HL-60 (cell line): ENCODE data around the gene TXN.

Source experiments
- DNase-seq, 2 experiments: peaks; one replicate each; pipeline ENCODE4 v3.0.0-alpha.2; 2010 to 2020; ENCODE audit warnings: low read depth in 1 of 2, low spot score in 1 of 2
- H3K27ac ChIP-seq: fragments of 250-450 bp; sonication (Bioruptor Pico); replicated peaks from 2 replicates; pipeline ENCODE4 v1.5.1; 2020; ENCODE audit warnings: mild to moderate bottlenecking, moderate library complexity
- H3K27me3 ChIP-seq: fragments of 250-450 bp; sonication (Bioruptor Pico); 2 replicates; pipeline ENCODE4 v1.5.1; 2021; ENCODE audit warnings: mild to moderate bottlenecking, moderate library complexity; ENCODE audit not compliant: insufficient read depth, poor library complexity, severe bottlenecking
- H3K4me3 ChIP-seq: replicated peaks from 2 replicates; pipeline ENCODE4 v1.5.1; 2011; ENCODE audit warnings: mild to moderate bottlenecking, control low read depth, low read length; ENCODE audit not compliant: insufficient read depth
- CTCF ChIP-seq: IDR thresholded peaks from one replicate; pipeline ENCODE4 v1.5.1; 2011; ENCODE audit warnings: low read length, control low read depth, inconsistent platforms; ENCODE audit not compliant: insufficient read depth
- GABPA ChIP-seq: IDR thresholded peaks from 2 replicates; pipeline ENCODE4 v1.6.1; 2012; ENCODE audit warnings: low read depth
- POLR2AphosphoS5 ChIP-seq: IDR thresholded peaks from 2 replicates; pipeline ENCODE4 v1.6.1; 2012; ENCODE audit warnings: low read depth
- REST ChIP-seq: IDR thresholded peaks from 2 replicates; pipeline ENCODE4 v1.6.1; 2012; ENCODE audit warnings: low read depth; ENCODE audit not compliant: insufficient replicate concordance
- SPI1 ChIP-seq: IDR thresholded peaks from 2 replicates; pipeline ENCODE4 v1.6.1; 2012; ENCODE audit warnings: low read depth, mild to moderate bottlenecking, borderline replicate concordance

TXN gene

GRCh38 chr9:110241858-110242321, 14.4 kb downstream of the TXN start:
- H3K27me3 ChIP-seq = no peaks in the 10 kb centered on the region
- no peak overlapping the region for H3K4me3 ChIP-seq
- H3K27ac ChIP-seq = no peak overlapping the region
- DNase-seq = no peak
- no peak for TF ChIP-seq REST
- no peak for TF ChIP-seq CTCF
- no peak for TF ChIP-seq GABPA
- no peak for TF ChIP-seq SPI1
- TF ChIP-seq POLR2AphosphoS5 = no peak; the same call in 1 of the 2 replicates

DNA sequence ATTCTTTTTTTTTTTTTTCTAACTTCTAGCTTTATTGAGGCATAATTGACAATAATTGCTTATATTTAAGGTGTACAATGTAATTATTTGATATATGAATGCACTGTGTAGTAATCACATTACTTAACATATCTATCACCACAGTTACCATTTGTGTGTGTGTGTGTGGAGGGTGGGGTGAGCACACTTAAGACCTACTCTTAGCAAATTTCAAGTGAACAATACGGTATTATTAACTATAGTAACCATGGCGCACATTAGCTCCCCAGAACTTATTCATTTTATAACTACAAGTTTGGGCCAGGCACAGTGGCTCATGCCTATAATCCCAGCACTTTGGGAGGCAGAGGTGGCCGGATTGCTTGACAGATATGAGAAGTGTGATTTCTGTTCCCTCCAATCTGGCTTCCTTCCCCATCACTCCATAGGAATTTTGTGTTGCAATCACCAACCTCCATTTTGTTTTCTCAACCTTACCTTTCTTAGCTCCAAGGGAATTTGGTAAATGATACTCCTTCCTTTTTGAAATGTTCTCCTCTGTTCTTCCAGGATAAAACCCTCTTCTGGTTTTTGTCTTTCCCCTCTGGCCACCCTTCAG, 14.9 kb downstream of the TXN start:
- no peak overlapping the region for H3K4me3 ChIP-seq
- TF ChIP-seq GABPA = no peak
- TF ChIP-seq REST = no peak
- TF ChIP-seq POLR2AphosphoS5 = no peak
- no peak for TF ChIP-seq SPI1
- no peak for TF ChIP-seq CTCF
- DNase-seq = no peak
- H3K27me3 ChIP-seq = no peaks in the 10 kb centered on the region
- H3K27ac ChIP-seq = no peak overlapping the region

DNA sequence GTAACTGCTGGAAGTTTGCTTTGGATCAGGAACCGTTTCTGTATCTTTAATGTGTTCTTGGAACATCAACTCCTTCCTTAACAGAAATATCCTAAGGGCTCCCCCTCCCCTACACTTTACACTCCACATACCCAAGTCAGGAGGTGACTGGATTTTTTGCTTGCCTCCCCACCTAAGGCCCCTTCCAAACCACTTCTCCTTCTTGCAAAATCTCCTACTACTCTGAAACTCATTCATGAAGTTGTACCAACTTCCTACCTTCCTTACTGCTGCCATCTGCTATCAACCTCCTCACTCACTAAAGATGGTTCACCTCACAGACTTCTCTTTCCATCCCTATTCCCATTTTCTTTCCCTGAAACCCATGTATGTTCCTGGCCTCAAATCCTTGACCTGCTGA, 16.1 kb downstream of the TXN start:
- peak in 1 of 2 experiments; percentile 50 for DNase-seq
- TF ChIP-seq REST = no peak
- peak; percentile 82 for TF ChIP-seq SPI1
- Histone ChIP-seq H3K4me3 (no peak overlapping the region), H3K27ac (no peak overlapping the region), H3K27me3 (no peaks in the 10 kb centered on the region)
